Neural cell (in vitro differentiated cells): ENCODE data around the gene AP3S2. TPM values are rescaled to one million over a fixed set of nuclear protein-coding genes. Genes with fewer than 3 reads are reported as not detected.

ENCODE experiments used
- H2AFZ ChIP-seq: fragments of 200-600, 300-800 bp; sonication (generic), shearing (Covaris generic); 2 replicates; pipeline ENCODE4 v1.6.0; 2014; ENCODE audit warnings: low read depth, mild to moderate bottlenecking, antibody characterized with exemption, low read length, moderate library complexity
- H3F3A ChIP-seq: fragments of 200-600 bp; shearing (Covaris generic); 2 replicates; pipeline ENCODE4 v1.6.1; 2016; ENCODE audit warnings: mild to moderate bottlenecking, moderate library complexity, mixed read lengths, antibody characterized with exemption, low read length; ENCODE audit not compliant: insufficient read depth, poor library complexity, severe bottlenecking
- H3K27ac ChIP-seq: fragments of 200-600, 300-800 bp; sonication (generic), shearing (Covaris generic); 2 replicates; pipeline ENCODE4 v1.5.1; 2014; ENCODE audit warnings: mild to moderate bottlenecking, low read length, moderate library complexity
- H3K27me3 ChIP-seq: fragments of 300-800, 200-600 bp; sonication (generic), shearing (Covaris generic); 2 replicates; pipeline ENCODE4 v1.6.0; 2014; ENCODE audit warnings: mild to moderate bottlenecking, low read depth, low read length, moderate library complexity; ENCODE audit not compliant: insufficient read depth
- H3K36me3 ChIP-seq: fragments of 300-800, 200-600 bp; sonication (generic), shearing (Covaris generic); 2 replicates; pipeline ENCODE4 v1.5.1; 2014; ENCODE audit warnings: mild to moderate bottlenecking, antibody characterized with exemption, low read length, moderate library complexity; ENCODE audit not compliant: insufficient read depth
- H3K4me2 ChIP-seq: fragments of 300-800, 200-600 bp; sonication (generic), shearing (Covaris generic); 2 replicates; pipeline ENCODE4 v1.6.0; 2014; ENCODE audit warnings: mild to moderate bottlenecking, low read length
- H3K4me3 ChIP-seq: fragments of 300-800, 200-600 bp; sonication (generic), shearing (Covaris generic); 2 replicates; pipeline ENCODE4 v1.5.1; 2014; ENCODE audit warnings: mild to moderate bottlenecking, low read length, moderate library complexity
- H3K79me2 ChIP-seq: fragments of 200-600 bp; shearing (Covaris generic); replicated peaks from 2 replicates; pipeline ENCODE4 v1.6.0; 2014; ENCODE audit warnings: mild to moderate bottlenecking, low read length, moderate library complexity; ENCODE audit not compliant: insufficient read depth
- H3K9ac ChIP-seq: fragments of 300-800, 200-600 bp; sonication (generic), shearing (Covaris generic); 2 replicates; pipeline ENCODE4 v1.6.1; 2016; ENCODE audit warnings: mild to moderate bottlenecking, low read length, mixed read lengths
- H3K9me2 ChIP-seq: fragments of 200-600 bp; shearing (Covaris generic); 2 replicates; pipeline ENCODE4 v1.6.1; 2016; ENCODE audit warnings: mild to moderate bottlenecking, low read length, mixed read lengths; ENCODE audit not compliant: insufficient read depth
- H3K9me3 ChIP-seq: fragments of 200-600, 300-800 bp; sonication (generic), shearing (Covaris generic); 2 replicates; pipeline ENCODE4 v1.6.1; 2016; ENCODE audit warnings: mild to moderate bottlenecking, mixed run types, low read length, moderate library complexity, mixed read lengths
- H4K20me1 ChIP-seq: fragments of 200-600 bp; shearing (Covaris generic); 2 replicates; pipeline ENCODE4 v1.6.1; 2016; ENCODE audit warnings: mild to moderate bottlenecking, mixed run types; ENCODE audit not compliant: insufficient read depth
- CTCF ChIP-seq: fragments of 450-650 bp; IDR thresholded peaks from 2 replicates; pipeline ENCODE4 v1.5.1; 2014; ENCODE audit warnings: antibody characterized with exemption, mild to moderate bottlenecking, moderate library complexity; ENCODE audit not compliant: poor library complexity, severe bottlenecking
- EP300 ChIP-seq: fragments of 450-650 bp; conservative IDR thresholded peaks from 2 replicates; pipeline ENCODE4 v1.6.1; 2014; ENCODE audit warnings: antibody characterized with exemption, mild to moderate bottlenecking, moderate library complexity; ENCODE audit not compliant: poor library complexity, severe bottlenecking
- EZH2 ChIP-seq: fragments of 200-600, 300-800 bp; shearing (Covaris generic), sonication (generic); IDR thresholded peaks from 2 replicates; pipeline ENCODE4 v1.6.1; 2014; ENCODE audit warnings: antibody characterized with exemption, low read length, borderline replicate concordance, mild to moderate bottlenecking; ENCODE audit not compliant: insufficient read depth, poor library complexity, severe bottlenecking
- MXI1 ChIP-seq: fragments of 450-650 bp; conservative IDR thresholded peaks from 2 replicates; pipeline ENCODE4 v1.6.1; 2014; ENCODE audit warnings: antibody characterized with exemption, mild to moderate bottlenecking; ENCODE audit not compliant: poor library complexity, severe bottlenecking
- POLR2AphosphoS5 ChIP-seq: IDR thresholded peaks from 2 replicates; pipeline ENCODE4 v1.6.1; 2012
- RAD21 ChIP-seq: fragments of 450-650 bp; conservative IDR thresholded peaks from 2 replicates; pipeline ENCODE4 v1.6.1; 2014; ENCODE audit warnings: antibody characterized with exemption, mild to moderate bottlenecking, moderate library complexity
- REST ChIP-seq: IDR thresholded peaks from 2 replicates; pipeline ENCODE4 v1.6.1; 2012; ENCODE audit warnings: borderline replicate concordance
- SMC3 ChIP-seq: fragments of 450-650 bp; conservative IDR thresholded peaks from 2 replicates; pipeline ENCODE4 v1.6.1; 2014; ENCODE audit warnings: antibody characterized with exemption, mild to moderate bottlenecking, moderate library complexity; ENCODE audit not compliant: poor library complexity
- TAF1 ChIP-seq: IDR thresholded peaks from 2 replicates; pipeline ENCODE4 v1.6.1; 2012; ENCODE audit warnings: low read depth
- polyA plus RNA-seq: library from polyadenylated mRNA; depleted of rRNA; stranded (reverse); fragments of >200 nt; gene quantifications from 2 replicates; pipeline ENCODE4 v1.2.3, GENCODE V29; 2014

AP3S2 gene
- polyA plus RNA-seq, 1 donor from 2014 or later = 47.6 TPM

GRCh38 chr15:89822026-89822425, 71.8 kb downstream of the AP3S2 start:
- Histone ChIP-seq H3K4me2 (no peak overlapping the region), H3K27me3 (no peaks in the 10 kb centered on the region), H4K20me1 (no peaks in the 10 kb centered on the region), H3K4me3 (no peak overlapping the region), H3K9me3 (no peaks in the 10 kb centered on the region), H3K9ac (no peak overlapping the region), H3K79me2 (no peaks in the 10 kb centered on the region), H3K9me2 (no peaks in the 10 kb centered on the region), H3K27ac (no peak overlapping the region), H3F3A (no peaks in the 10 kb centered on the region), H2AFZ (no peak overlapping the region), H3K36me3 (no peaks in the 10 kb centered on the region)
- TF ChIP-seq POLR2AphosphoS5 = no peak
- TF ChIP-seq MXI1 = no peak
- no peak for TF ChIP-seq RAD21
- no peak for TF ChIP-seq TAF1
- no peak for TF ChIP-seq EZH2
- TF ChIP-seq CTCF = no peak
- no peak for TF ChIP-seq SMC3
- TF ChIP-seq REST = no peak
- TF ChIP-seq EP300 = no peak

GRCh38 chr15:89820666-89821611, 72.9 kb downstream of the AP3S2 start:
- Histone ChIP-seq H2AFZ (no peak overlapping the region), H3K4me2 (no peak overlapping the region), H3K9ac (no peak overlapping the region), H3K79me2 (no peaks in the 10 kb centered on the region), H4K20me1 (no peaks in the 10 kb centered on the region), H3F3A (no peaks in the 10 kb centered on the region), H3K9me2 (no peaks in the 10 kb centered on the region), H3K27me3 (peaks cover 10% of the 10 kb centered on the region), H3K4me3 (no peak overlapping the region), H3K27ac (no peak overlapping the region), H3K9me3 (peaks cover 1% of the 10 kb centered on the region), H3K36me3 (no peaks in the 10 kb centered on the region)
- TF ChIP-seq EZH2 = no peak
- no peak for TF ChIP-seq RAD21
- TF ChIP-seq POLR2AphosphoS5 = no peak
- no peak for TF ChIP-seq MXI1
- TF ChIP-seq TAF1 = no peak
- no peak for TF ChIP-seq REST
- TF ChIP-seq CTCF = no peak
- TF ChIP-seq SMC3 = no peak
- TF ChIP-seq EP300 = no peak
